NCI-H1048 (cell line): ENCODE measurements around the gene DPF3.

Experiments
- DNase-seq: peaks from one replicate; lab custom pipeline; 2025; lab: John Stamatoyannopoulos, UW

DPF3 gene

GRCh38 chr14:72742838-72743195 lies 151.1 kb downstream of the DPF3 start:
- DNase-seq: no peak

- no peak for DNase-seq
Measured at GRCh38 chr14:72742118-72742837, 151.6 kb downstream of the DPF3 start.

GRCh38 chr14:72741826-72742117 lies 152.1 kb downstream of the DPF3 start:
- DNase-seq: no peak

GRCh38 chr14:72740966-72741825 lies 152.7 kb downstream of the DPF3 start:
- DNase-seq: no peak

DNA sequence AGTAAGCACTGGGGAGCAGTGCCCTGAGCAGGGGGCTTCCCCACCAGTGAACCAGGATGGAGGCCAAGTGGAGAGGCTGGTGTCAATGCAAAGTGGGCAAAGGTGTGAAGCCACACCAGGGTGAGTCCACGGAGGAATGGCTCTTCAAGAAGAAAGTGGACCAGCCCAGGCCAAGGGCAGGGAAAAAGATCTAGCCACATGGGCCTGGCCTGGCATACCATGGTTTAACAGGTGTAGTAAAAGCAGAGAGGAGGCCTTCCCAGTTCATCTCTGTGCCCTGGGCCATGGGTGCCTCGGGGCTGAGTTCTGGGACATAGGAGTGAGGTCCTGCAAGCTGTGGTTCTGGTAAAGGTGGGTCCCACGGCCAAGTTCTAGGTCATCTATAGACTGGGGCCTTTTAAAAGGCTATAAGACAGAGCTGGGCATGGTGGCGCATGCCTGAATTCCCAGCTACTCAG lies 153.4 kb downstream of the DPF3 start:
- DNase-seq: no peak

- no peak for DNase-seq
Measured at GRCh38 chr14:72739446-72740405, 154.2 kb downstream of the DPF3 start.

DNA sequence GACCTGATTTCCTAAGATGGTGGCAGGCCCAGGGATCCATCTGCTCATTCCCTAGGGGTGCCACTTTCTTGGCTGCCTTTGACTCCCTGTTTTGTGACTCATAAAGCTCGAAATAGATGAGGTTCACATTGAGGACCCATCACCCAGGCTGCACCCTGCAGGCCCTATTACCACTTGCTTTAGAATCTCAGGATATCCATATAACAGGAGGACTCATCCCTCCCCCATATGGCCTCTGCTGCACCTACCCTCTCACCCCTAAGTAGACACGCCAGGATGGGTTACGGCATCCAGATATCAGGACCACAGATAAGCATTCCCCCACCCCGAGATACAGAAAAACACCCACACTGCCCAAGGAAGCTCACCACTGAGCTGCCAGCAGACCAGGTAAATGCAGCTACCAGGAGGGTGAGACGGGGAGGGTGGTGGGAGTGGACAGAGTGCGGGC lies 155.7 kb downstream of the DPF3 start:
- no peak for DNase-seq

DNA sequence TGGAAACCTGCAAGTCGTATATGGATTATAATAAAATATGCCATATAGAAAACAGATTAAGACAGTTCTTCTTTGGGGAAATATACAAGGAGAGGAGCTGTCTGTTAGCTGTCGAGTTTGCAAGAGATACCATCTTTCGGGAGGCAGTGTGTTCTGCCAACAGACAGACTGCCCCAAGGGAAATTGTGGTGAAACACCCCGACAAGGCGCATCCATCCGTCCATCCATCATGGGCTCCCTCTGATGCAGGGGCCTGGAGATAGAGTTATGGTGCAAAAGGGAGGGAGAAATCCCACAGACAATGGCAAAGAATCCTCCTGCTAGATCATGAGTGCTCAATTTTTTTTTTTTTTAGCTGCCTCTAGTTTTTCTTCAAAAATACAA lies 156.3 kb downstream of the DPF3 start:
- DNase-seq: no peak

GRCh38 chr14:72736786-72737559 lies 156.9 kb downstream of the DPF3 start:
- no peak for DNase-seq

DNA sequence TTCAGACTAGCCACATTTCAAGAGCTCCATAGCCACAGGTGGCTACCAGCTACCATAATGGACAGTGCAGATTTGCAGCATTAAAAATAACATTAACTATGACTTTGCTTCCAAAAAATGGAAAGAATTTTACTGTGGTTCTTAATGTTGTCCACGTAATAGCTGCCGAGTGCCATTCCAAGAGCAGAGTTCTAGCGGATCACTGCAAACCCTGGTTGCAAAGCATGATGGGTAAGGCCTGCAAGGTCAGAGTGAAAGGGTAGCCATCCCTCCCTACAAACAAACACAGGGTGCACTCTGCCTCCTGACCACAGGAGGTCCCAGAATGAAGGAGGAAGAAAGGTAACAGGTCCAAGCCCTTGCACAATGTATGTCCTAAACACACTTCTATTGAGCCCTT lies 157.6 kb downstream of the DPF3 start:
- no peak for DNase-seq

DNA sequence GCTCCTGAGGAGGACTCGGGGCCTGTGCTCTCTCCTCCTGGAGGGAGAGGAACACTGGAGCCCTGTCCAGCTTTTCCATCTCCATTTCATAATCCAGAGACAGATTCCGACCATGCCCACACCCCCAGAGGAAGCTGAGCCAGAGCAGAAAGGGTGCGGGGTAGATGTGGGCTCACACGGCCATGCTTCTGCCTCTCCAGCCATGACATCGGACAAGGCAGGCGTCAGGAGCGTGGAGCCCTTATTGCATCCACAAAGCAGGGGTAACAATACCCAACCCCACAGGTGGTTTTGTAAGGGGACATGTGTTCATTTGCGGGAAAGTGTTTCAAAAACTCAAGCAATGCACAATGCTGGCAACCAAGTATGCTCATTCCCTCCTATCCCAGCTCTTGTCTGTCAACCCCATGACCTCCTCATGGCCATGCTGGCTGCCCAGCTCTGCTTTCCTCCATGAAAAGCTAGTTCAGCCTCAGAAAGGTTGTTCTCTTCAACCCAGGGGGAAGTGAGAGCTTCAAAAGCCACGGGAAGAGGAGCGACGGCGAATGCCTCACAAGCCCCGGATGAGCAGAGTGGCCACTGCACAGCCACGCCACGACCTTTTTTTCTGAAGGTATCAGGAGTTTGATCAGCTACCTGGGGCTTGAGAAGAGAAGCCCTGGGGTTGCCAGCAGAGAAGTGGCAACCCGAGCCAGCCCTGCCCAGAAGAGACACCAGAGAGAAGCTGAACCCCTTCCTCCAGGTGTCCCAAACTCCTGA lies 161.7 kb downstream of the DPF3 start:
- no peak for DNase-seq

DNA sequence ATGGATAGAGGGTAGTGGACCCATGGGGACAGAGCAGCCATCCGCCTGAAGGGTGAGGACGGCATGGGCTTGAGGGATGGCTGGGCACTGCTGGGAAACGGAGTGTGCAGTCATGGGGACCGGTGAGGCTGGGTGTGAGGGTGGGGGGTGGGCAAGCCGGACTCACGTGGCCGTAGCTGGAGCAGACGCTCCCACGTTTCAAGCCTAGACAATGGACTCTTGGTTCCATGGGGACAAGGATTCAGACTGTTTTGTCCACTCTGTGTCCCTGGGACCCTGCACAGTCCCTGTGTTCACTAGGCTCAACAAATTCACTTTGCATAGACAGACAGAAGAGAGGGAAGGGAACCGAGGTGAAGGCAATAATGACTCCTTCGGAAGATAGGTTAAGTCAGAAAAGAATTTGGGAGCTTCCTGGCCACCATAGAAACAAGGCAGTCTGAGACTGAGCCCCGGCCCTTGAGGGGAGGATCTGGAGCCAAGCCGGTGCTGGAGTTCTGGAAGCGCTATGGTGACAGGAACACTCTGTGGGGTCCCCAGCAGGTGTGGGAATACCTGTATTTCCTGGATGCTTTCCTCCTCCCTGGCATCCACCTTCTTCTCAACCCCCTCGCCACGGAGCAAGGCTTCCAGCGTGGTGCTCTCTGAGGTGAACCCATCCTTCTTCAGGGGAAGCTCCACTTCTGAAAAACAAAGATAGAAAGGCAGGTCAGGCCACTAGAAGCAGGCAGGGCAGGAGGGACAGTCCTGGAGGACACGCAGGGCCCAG lies 162.5 kb downstream of the DPF3 start:
- DNase-seq: no peak

- DNase-seq: no peak
Measured at GRCh38 chr14:72730468-72730867, 163.4 kb downstream of the DPF3 start.

GRCh38 chr14:72726444-72726843 lies 167.5 kb downstream of the DPF3 start:
- DNase-seq: no peak

DNA sequence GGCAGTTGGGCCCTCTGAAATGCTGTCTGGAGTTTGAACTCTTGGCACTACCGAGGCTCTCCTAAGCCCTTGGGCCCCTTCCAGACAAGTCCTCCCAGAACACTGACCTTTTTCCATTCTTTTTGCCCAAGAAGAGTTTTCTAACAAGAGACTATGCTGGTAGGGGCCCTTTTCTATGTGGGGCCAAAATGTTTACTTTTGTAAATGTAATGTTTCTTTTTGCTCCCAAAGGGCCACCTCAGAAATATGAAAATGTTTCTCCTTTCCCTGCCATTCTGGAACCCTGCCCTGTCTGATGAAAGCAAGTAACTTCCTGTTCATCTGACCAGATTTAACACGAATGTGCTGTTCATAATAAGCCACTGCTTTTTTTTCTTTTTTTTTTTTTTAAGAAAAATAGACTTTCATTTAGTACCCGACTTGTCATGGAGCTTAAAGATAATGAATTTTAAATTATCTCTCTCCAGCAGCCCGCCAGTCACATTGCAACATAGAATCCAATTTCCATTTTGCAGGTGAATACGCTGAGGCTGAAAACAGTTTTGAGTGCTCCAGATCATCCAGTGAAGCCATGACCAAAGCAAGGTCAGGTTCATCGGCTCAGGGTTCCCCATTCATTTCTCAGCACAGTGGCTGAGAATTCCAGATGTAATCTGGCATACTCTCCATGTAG lies 169.9 kb downstream of the DPF3 start:
- no peak for DNase-seq

DNA sequence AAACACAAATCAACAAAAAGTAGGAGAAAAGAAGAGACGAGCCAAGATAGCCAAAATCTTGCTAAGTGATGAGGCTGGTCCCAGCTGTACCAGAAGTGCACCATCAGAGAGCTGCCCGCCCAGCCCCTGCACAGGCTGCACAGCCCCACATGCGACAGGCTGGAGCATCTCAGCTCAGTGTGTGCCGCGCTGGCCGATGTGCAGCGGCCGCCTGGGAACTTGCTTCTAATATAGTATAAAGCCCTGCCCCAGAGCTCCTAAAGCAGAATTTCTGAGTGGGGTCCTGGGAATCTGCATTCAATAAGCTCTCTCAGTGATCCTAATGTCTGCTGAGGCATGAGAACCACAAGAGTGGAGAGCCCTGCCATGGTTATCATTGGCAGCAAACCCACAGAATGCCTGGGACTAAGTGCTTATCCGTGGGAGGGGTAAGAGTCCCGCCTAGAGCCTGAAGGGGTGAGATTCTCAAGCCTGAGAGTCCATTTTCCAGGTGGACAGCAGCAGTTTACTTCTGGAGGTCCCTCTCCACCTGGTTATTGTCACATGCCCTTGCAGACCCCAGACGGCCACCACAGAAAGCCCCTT lies 171.6 kb downstream of the DPF3 start:
- DNase-seq: no peak

- DNase-seq: no peak
Measured at GRCh38 chr14:72721083-72721482, 172.8 kb downstream of the DPF3 start.

GRCh38 chr14:72717220-72717619 lies 176.7 kb downstream of the DPF3 start:
- no peak for DNase-seq

GRCh38 chr14:72716476-72716875 lies 177.4 kb downstream of the DPF3 start:
- no peak for DNase-seq
